Neuronal stem cell (in vitro differentiated cells): Measurements from ENCODE around the gene FBP2.

Experiments used
- DNase-seq: peaks from one replicate; pipeline ENCODE4 v3.0.0-alpha.2; 2013; ENCODE audit warnings: low spot score
- H2AFZ ChIP-seq: one replicate; pipeline ENCODE4 v1.6.1; 2013; ENCODE audit warnings: mild to moderate bottlenecking, low read length, inconsistent platforms
- H2AK5ac ChIP-seq: 2 replicates; pipeline ENCODE4 v1.6.1; 2013; ENCODE audit warnings: low read depth, mild to moderate bottlenecking, inconsistent platforms, low read length, moderate library complexity, mixed read lengths
- H2BK120ac ChIP-seq: 2 replicates; pipeline ENCODE4 v1.6.1; 2013; ENCODE audit warnings: low read depth, mild to moderate bottlenecking, inconsistent platforms, low read length, moderate library complexity, mixed read lengths
- H2BK12ac ChIP-seq: one replicate; pipeline ENCODE4 v1.6.1; 2013; ENCODE audit warnings: low read length, inconsistent platforms
- H2BK15ac ChIP-seq: 2 replicates; pipeline ENCODE4 v1.6.1; 2013; ENCODE audit warnings: mild to moderate bottlenecking, low read length, inconsistent platforms, mixed read lengths
- H2BK5ac ChIP-seq: one replicate; pipeline ENCODE4 v1.6.1; 2013; ENCODE audit warnings: inconsistent platforms, mild to moderate bottlenecking, low read length, moderate library complexity
- H3K14ac ChIP-seq: one replicate; pipeline ENCODE4 v1.6.1; 2013; ENCODE audit warnings: low read length, inconsistent platforms
- H3K18ac ChIP-seq: 2 replicates; pipeline ENCODE4 v1.6.1; 2013; ENCODE audit warnings: low read length, inconsistent platforms
- H3K23ac ChIP-seq: 2 replicates; pipeline ENCODE4 v1.6.1; 2013; ENCODE audit warnings: low read depth, mild to moderate bottlenecking, mixed read lengths, low read length, inconsistent platforms; ENCODE audit not compliant: poor library complexity
- H3K27ac ChIP-seq: replicated peaks from 3 replicates; pipeline ENCODE4 v1.5.1; 2013; ENCODE audit warnings: low read length, inconsistent platforms
- H3K27me3 ChIP-seq, 3 experiments: 2 replicates each; pipeline ENCODE4 v1.6.1; 2013; ENCODE audit warnings: low read length in 3 of 3, mild to moderate bottlenecking in 2 of 3, inconsistent platforms in 1 of 3, low read depth in 1 of 3, mixed read lengths in 1 of 3, moderate library complexity in 1 of 3; ENCODE audit not compliant: control insufficient read depth in 3 of 3, insufficient read depth in 3 of 3
- H3K36me3 ChIP-seq, 2 donors: replicated peaks in 1 of 2; 2 replicates each; pipeline ENCODE4 v1.6.1; 2013; ENCODE audit warnings: low read length in 2 of 2; ENCODE audit not compliant: control insufficient read depth in 2 of 2, insufficient read depth in 2 of 2
- H3K4ac ChIP-seq: 2 replicates; pipeline ENCODE4 v1.6.1; 2013; ENCODE audit warnings: inconsistent platforms, mild to moderate bottlenecking, low read length, moderate library complexity
- H3K4me1 ChIP-seq, 2 donors: 1 replicate in 1 of 2; 2 replicates in 1 of 2; pipeline ENCODE4 v1.6.1; 2013; ENCODE audit warnings: low read length in 2 of 2, low read depth in 1 of 2; ENCODE audit not compliant: control insufficient read depth in 2 of 2, insufficient read depth in 1 of 2
- H3K4me2 ChIP-seq: one replicate; pipeline ENCODE4 v1.6.1; 2013; ENCODE audit warnings: mild to moderate bottlenecking, low read length, inconsistent platforms; ENCODE audit not compliant: insufficient read depth, poor library complexity, severe bottlenecking
- H3K4me3 ChIP-seq, 2 donors: 2 replicates each; pipeline ENCODE4 v1.5.1; 2013; ENCODE audit warnings: low read length in 2 of 2, mild to moderate bottlenecking in 2 of 2, inconsistent platforms in 1 of 2, moderate library complexity in 1 of 2
- H3K79me1 ChIP-seq: one replicate; pipeline ENCODE4 v1.6.1; 2013; ENCODE audit warnings: low read depth, mild to moderate bottlenecking, inconsistent platforms, low read length, moderate library complexity
- H3K9ac ChIP-seq: one replicate; pipeline ENCODE4 v1.6.1; 2013; ENCODE audit warnings: mild to moderate bottlenecking, low read depth, low read length, inconsistent platforms; ENCODE audit not compliant: poor library complexity
- H3K9me3 ChIP-seq, 2 donors: replicated peaks in 1 of 2; 2 replicates each; pipeline versions ENCODE3 to v1.6.1; 2013; ENCODE audit warnings: low read length in 2 of 2, mild to moderate bottlenecking in 2 of 2, inconsistent platforms in 1 of 2, low read depth in 1 of 2, mixed read lengths in 1 of 2, moderate library complexity in 1 of 2; ENCODE audit not compliant: control insufficient read depth in 2 of 2, insufficient read depth in 1 of 2
- H4K8ac ChIP-seq: one replicate; pipeline ENCODE4 v1.6.1; 2013; ENCODE audit warnings: low read depth, mild to moderate bottlenecking, inconsistent platforms, low read length, moderate library complexity
- H4K91ac ChIP-seq: one replicate; pipeline ENCODE4 v1.6.1; 2013; ENCODE audit warnings: low read length, low read depth, mild to moderate bottlenecking, inconsistent platforms; ENCODE audit not compliant: poor library complexity
- WGBS, 2 donors: extraction: QIAGEN DNeasy Blood & Tissue Kit; methylation state at CpG; one replicate each; pipeline ENCODE4 v1.1.7; 2013; ENCODE audit warnings: missing lambda C conversion rate in 2 of 2, mixed read lengths in 1 of 2; ENCODE audit not compliant: insufficient read length in 2 of 2, insufficient replicate concordance in 1 of 2; ENCODE audit errors: extremely low coverage in 2 of 2; 5-methylcytosine and 5-hydroxymethylcytosine counted together

The FBP2 gene

GRCh38 chr9:94517254-94517653, 76.4 kb downstream of the FBP2 start:
- Histone ChIP-seq H2BK120ac (no peak overlapping the region), H2BK12ac (no peak overlapping the region), H3K27me3 (no peaks in the 10 kb centered on the region), H4K8ac (no peak overlapping the region), H2BK15ac (no peak overlapping the region), H2AK5ac (no peak overlapping the region), H3K4me3 (no peak overlapping the region), H3K23ac (no peak overlapping the region), H3K79me1 (no peaks in the 10 kb centered on the region), H3K4me2 (no peak overlapping the region), H3K9me3 (no peaks in the 10 kb centered on the region), H3K14ac (no peak overlapping the region), H4K91ac (no peak overlapping the region), H3K4ac (no peak overlapping the region), H3K9ac (no peak overlapping the region), H3K4me1 (peaks cover 0 to 2% of the 10 kb centered on the region in 2 donors), H3K27ac (no peak overlapping the region), H3K36me3 (no peaks in the 10 kb centered on the region), H3K18ac (no peak overlapping the region), H2AFZ (no peak overlapping the region), H2BK5ac (no peak overlapping the region)
- DNase-seq, result no peak
- no CpG with 5 or more reads among the region's 4 CpGs for WGBS, 2 donors

GRCh38 chr9:94514722-94515121, 78.9 kb downstream of the FBP2 start:
- H2AFZ ChIP-seq, result no peak overlapping the region
- H3K79me1 ChIP-seq, result no peaks in the 10 kb centered on the region
- H3K4ac ChIP-seq, result no peak overlapping the region
- DNase-seq, result no peak
- H2BK5ac ChIP-seq, result no peak overlapping the region
- H2BK12ac ChIP-seq, result no peak overlapping the region
- H3K9me3 ChIP-seq, result no peaks in the 10 kb centered on the region
- no peak overlapping the region for H3K27ac ChIP-seq
- H4K91ac ChIP-seq, result no peak overlapping the region
- H2BK15ac ChIP-seq, result no peak overlapping the region
- no peaks in the 10 kb centered on the region for H3K36me3 ChIP-seq
- peaks cover 0 to 2% of the 10 kb centered on the region in 2 donors for H3K4me1 ChIP-seq
- H3K4me3 ChIP-seq, result no peak overlapping the region
- no CpG with 5 or more reads among the region's 3 CpGs for WGBS, 2 donors
- H3K14ac ChIP-seq, result no peak overlapping the region
- H3K4me2 ChIP-seq, result no peak overlapping the region
- H3K18ac ChIP-seq, result no peak overlapping the region
- no peak overlapping the region for H2BK120ac ChIP-seq
- no peak overlapping the region for H2AK5ac ChIP-seq
- no peak overlapping the region for H3K23ac ChIP-seq
- no peaks in the 10 kb centered on the region for H3K27me3 ChIP-seq
- no peak overlapping the region for H4K8ac ChIP-seq
- H3K9ac ChIP-seq, result no peak overlapping the region

- Histone ChIP-seq H3K9ac (no peak overlapping the region), H3K4ac (no peak overlapping the region), H2BK12ac (no peak overlapping the region), H2BK15ac (no peak overlapping the region), H4K91ac (no peak overlapping the region), H3K18ac (no peak overlapping the region), H3K27me3 (no peaks in the 10 kb centered on the region), H3K79me1 (no peaks in the 10 kb centered on the region), H3K23ac (no peak overlapping the region), H2AK5ac (no peak overlapping the region), H2BK120ac (no peak overlapping the region), H3K4me2 (no peak overlapping the region), H3K4me1 (peaks cover 0 to 2% of the 10 kb centered on the region in 2 donors), H3K14ac (no peak overlapping the region), H3K36me3 (no peaks in the 10 kb centered on the region), H4K8ac (no peak overlapping the region), H2AFZ (no peak overlapping the region), H2BK5ac (no peak overlapping the region), H3K9me3 (no peaks in the 10 kb centered on the region), H3K4me3 (no peak overlapping the region), H3K27ac (no peak overlapping the region)
- no CpG with 5 or more reads among the region's 2 CpGs for WGBS, 2 donors
- DNase-seq, result no peak
Observed at GRCh38 chr9:94511955-94512265, 81.7 kb downstream of the FBP2 start.

GRCh38 chr9:94511134-94511954, 82.3 kb downstream of the FBP2 start:
- Histone ChIP-seq H3K79me1 (no peaks in the 10 kb centered on the region), H3K36me3 (no peaks in the 10 kb centered on the region), H3K4me2 (no peak overlapping the region), H3K9ac (no peak overlapping the region), H2BK15ac (no peak overlapping the region), H3K18ac (no peak overlapping the region), H2AK5ac (no peak overlapping the region), H3K27ac (no peak overlapping the region), H3K4me1 (peaks cover 0 to 2% of the 10 kb centered on the region in 2 donors), H3K14ac (no peak overlapping the region), H3K9me3 (no peaks in the 10 kb centered on the region), H4K91ac (no peak overlapping the region), H2AFZ (no peak overlapping the region), H3K4me3 (no peak overlapping the region), H4K8ac (no peak overlapping the region), H2BK120ac (no peak overlapping the region), H2BK12ac (no peak overlapping the region), H2BK5ac (no peak overlapping the region), H3K23ac (no peak overlapping the region), H3K27me3 (no peaks in the 10 kb centered on the region), H3K4ac (no peak overlapping the region)
- DNase-seq, result no peak
- no CpG with 5 or more reads among the region's 6 CpGs for WGBS, 2 donors
